Left renal pelvis (tissue), 4 donors: ENCODE data around the gene EFHD2. TPM values are rescaled to one million over a fixed set of nuclear protein-coding genes. Genes with fewer than 3 reads are reported as not detected.
"Not testable (repeated sequence)": the region's sequence is repeated elsewhere in the genome, so short reads cannot be mapped to it uniquely, and the experiment has no call there.

ENCODE experiments used
- DNase-seq, 4 donors: peaks; one replicate each; pipeline ENCODE4 v3.0.0-alpha.2; 2013; ENCODE audit warnings: low read depth in 4 of 4, low spot score in 3 of 4
- polyA plus RNA-seq, 4 donors: library from polyadenylated mRNA; unstranded; fragments of 120-200 nt; gene quantifications; one replicate each; pipeline ENCODE4 v1.2.1, GENCODE V29; 2013; ENCODE audit not compliant: insufficient read length in 4 of 4

The EFHD2 gene
- polyA plus RNA-seq, 4 donors, result 11.5 to 17.1 (median 14.7) TPM

GRCh38 chr1:15449567-15449966, 39.9 kb downstream of the EFHD2 start:
- DNase-seq, result no peak

- no peak for DNase-seq
Measured at GRCh38 chr1:15451014-15451722, 41.5 kb downstream of the EFHD2 start.

GRCh38 chr1:15452216-15452615, 42.5 kb downstream of the EFHD2 start:
- DNase-seq, result no peak

- DNase-seq, result no peak
Measured at GRCh38 chr1:15452866-15453571, 43.3 kb downstream of the EFHD2 start.

- no peak for DNase-seq
Measured at GRCh38 chr1:15453734-15454133, 44.0 kb downstream of the EFHD2 start.

- DNase-seq, result no peak
Measured at GRCh38 chr1:15454256-15454655, 44.6 kb downstream of the EFHD2 start.

- no peak for DNase-seq
Measured at GRCh38 chr1:15455522-15455921, 45.8 kb downstream of the EFHD2 start.

GRCh38 chr1:15456313-15456954, 46.7 kb downstream of the EFHD2 start, which contains the start of gene CELA2A:
CELA2A (plus strand) TSS chr1:15456732; CDS start chr1:15456754, 22 bp downstream.
- DNase-seq, result no peak

GRCh38 chr1:15457585-15457984, 47.9 kb downstream of the EFHD2 start:
- no peak for DNase-seq

GRCh38 chr1:15458388-15458787, 48.7 kb downstream of the EFHD2 start:
- DNase-seq, result not testable (repeated sequence)

- DNase-seq, result no peak
Measured at GRCh38 chr1:15459771-15460707, 50.4 kb downstream of the EFHD2 start.

GRCh38 chr1:15460708-15461095, 51.0 kb downstream of the EFHD2 start:
- no peak for DNase-seq

GRCh38 chr1:15463064-15463800, 53.5 kb downstream of the EFHD2 start:
- DNase-seq, result not testable (repeated sequence)

- not testable (repeated sequence) for DNase-seq
Measured at GRCh38 chr1:15463926-15464322, 54.2 kb downstream of the EFHD2 start.

GRCh38 chr1:15465674-15466073, 56.0 kb downstream of the EFHD2 start:
- no peak for DNase-seq

- not testable (repeated sequence) for DNase-seq
Measured at GRCh38 chr1:15466955-15467625, 57.4 kb downstream of the EFHD2 start.

GRCh38 chr1:15468145-15468544, 58.5 kb downstream of the EFHD2 start:
- no peak for DNase-seq

- DNase-seq, result no peak
Measured at GRCh38 chr1:15469361-15469760, 59.7 kb downstream of the EFHD2 start.

- DNase-seq, result not testable (repeated sequence)
Measured at GRCh38 chr1:15469821-15470448, 60.2 kb downstream of the EFHD2 start.
